SK-N-SH (cell line): ENCODE data around the gene ADRA1B.
A peak's percentile ranks its signal among the peaks of the same experiment; 100 is the strongest.

Experiments
- CHD2 ChIP-seq: fragments of 150-350 bp; IDR thresholded peaks from 2 replicates; pipeline ENCODE4 v1.6.1; 2018; ENCODE audit warnings: low read length; ENCODE audit not compliant: partially characterized antibody
- TCF12 ChIP-seq: IDR thresholded peaks from 2 replicates; pipeline ENCODE4 v1.4.0; 2012
- TF ChIP-seq, protein P1 (sequence below): IDR thresholded peaks from 2 replicates; pipeline ENCODE4 v1.4.0; 2012; ENCODE audit warnings: low read depth

DNA sequence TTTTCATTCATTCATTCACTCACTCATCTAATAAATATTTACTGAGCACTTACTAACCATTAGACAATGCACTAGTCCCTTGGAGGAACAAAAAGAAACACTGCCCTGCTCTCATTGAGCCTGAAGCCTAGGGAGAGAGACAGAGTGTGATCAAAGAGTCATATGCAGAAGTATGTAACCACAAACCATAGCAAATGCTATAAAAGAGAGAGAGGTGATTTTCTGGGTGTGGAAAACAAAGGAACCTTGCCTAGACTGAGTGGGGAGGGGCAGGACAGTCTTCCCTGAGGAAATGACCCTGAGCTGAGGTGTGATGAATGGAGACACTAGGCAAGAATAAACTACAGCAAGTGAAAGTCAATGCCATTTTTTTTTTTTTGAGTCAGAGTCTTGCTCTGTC lies 10.8 kb upstream of the ADRA1B start:
- TF ChIP-seq TCF12: peak; percentile 85
- TF ChIP-seq, protein P1, sequence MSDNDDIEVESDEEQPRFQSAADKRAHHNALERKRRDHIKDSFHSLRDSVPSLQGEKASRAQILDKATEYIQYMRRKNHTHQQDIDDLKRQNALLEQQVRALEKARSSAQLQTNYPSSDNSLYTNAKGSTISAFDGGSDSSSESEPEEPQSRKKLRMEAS: peak; percentile 66; the same call in 1 of the 2 replicates
- TF ChIP-seq CHD2: no peak
